NT2/D1 (cell line): Measurements from ENCODE around the gene FAM89A.
"Not testable (repeated sequence)": the region's sequence is repeated elsewhere in the genome, so short reads cannot be mapped to it uniquely, and the experiment has no call there.

Source experiments
- DNase-seq: peaks from one replicate; pipeline ENCODE4 v3.0.0-alpha.2; 2011; ENCODE audit warnings: low read depth, low spot score
- H3K27me3 ChIP-seq: 2 replicates; pipeline ENCODE4 v1.6.0; 2011; ENCODE audit warnings: mild to moderate bottlenecking; ENCODE audit not compliant: insufficient read length, insufficient read depth
- H3K36me3 ChIP-seq: 2 replicates; pipeline ENCODE4 v1.6.1; 2011; ENCODE audit warnings: mild to moderate bottlenecking, low read length, mixed read lengths; ENCODE audit not compliant: insufficient read depth, insufficient read length
- H3K4me1 ChIP-seq: 2 replicates; pipeline ENCODE4 v1.5.1; 2011; ENCODE audit not compliant: insufficient read depth, insufficient read length
- H3K4me3 ChIP-seq: 2 replicates; pipeline ENCODE4 v1.5.1; 2011; ENCODE audit warnings: low read depth; ENCODE audit not compliant: insufficient read length
- H3K9ac ChIP-seq: 2 replicates; pipeline ENCODE4 v1.6.0; 2011; ENCODE audit warnings: low read depth; ENCODE audit not compliant: insufficient read length
- H3K9me3 ChIP-seq: 2 replicates; pipeline ENCODE4 v1.5.1; 2011; ENCODE audit warnings: mild to moderate bottlenecking, low read length; ENCODE audit not compliant: insufficient read depth
- SUZ12 ChIP-seq: IDR thresholded peaks from 2 replicates; pipeline ENCODE4 v1.6.1; 2011; ENCODE audit not compliant: insufficient read length, insufficient read depth; ENCODE audit errors: extremely low read depth
- YY1 ChIP-seq: IDR thresholded peaks from 2 replicates; pipeline ENCODE4 v1.6.1; 2011; ENCODE audit not compliant: insufficient read length, insufficient read depth
- ZNF274 ChIP-seq: IDR thresholded peaks from 2 replicates; pipeline ENCODE4 v1.6.1; 2011; ENCODE audit warnings: mild to moderate bottlenecking, low read depth, low read length

FAM89A gene

DNA sequence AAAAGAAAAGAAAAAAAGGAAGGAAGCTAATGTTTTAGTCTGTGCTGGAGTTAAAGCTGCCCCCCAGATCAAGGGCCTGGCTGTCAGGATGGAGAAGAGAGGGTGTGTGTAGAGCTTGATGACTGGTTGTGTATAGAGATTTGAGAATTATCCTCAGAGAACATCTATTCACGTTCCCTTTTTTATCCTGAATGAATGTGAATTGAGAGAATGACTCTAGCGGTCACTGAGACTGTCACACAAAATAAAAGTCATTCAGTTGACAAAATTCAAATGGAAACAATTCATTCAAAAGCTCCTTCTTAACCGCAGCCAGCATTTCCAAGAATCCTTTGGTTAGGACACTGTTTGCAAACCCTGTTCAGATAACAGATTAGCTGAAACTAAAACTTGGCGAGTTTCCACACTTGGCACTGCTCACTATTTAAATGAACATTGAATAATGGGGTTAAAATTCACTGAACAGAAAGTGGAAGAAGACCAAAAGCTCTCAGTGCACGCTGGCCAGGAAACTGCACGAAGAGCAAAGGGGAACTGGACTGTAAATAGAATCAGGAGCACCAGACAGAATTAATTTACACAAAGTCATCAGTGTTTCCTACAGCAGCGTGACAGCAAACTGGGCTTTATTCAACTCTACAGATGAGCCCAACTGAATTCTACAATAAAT is 13.6 kb upstream of the FAM89A start:
- Histone ChIP-seq H3K4me1 (no peaks in the 10 kb centered on the region), H3K36me3 (no peaks in the 10 kb centered on the region), H3K27me3 (peaks cover 6% of the 10 kb centered on the region), H3K4me3 (no peak overlapping the region), H3K9me3 (no peaks in the 10 kb centered on the region; the same call in 1 of the 2 replicates), H3K9ac (no peak overlapping the region)
- no peak for TF ChIP-seq SUZ12
- no peak for TF ChIP-seq ZNF274
- DNase-seq: no peak

DNA sequence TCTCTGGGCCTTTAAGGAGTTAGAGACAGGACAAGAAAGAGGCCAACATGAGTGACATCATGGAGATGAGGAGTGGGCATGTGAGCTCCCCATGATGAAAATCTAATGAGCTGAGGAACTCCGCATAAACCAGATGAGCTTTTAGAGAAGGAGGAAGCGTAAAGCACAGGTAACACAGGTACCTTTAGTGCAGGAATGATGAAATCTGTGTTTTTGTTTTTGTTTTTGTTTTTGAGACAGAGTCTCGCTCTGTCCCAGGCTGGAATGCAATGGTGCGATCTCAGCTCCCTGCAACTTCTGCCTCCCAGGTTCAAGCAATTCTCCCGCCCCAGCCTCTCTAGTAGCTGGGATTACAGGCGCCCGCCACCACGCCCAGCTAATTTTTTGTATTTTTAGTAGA is 12.7 kb upstream of the FAM89A start:
- no peaks in the 10 kb centered on the region for H3K36me3 ChIP-seq
- H3K27me3 ChIP-seq: peaks cover 5% of the 10 kb centered on the region
- H3K4me1 ChIP-seq: no peaks in the 10 kb centered on the region
- H3K9ac ChIP-seq: no peak overlapping the region
- DNase-seq: no peak
- TF ChIP-seq YY1: no peak
- no peak for TF ChIP-seq SUZ12
- TF ChIP-seq ZNF274: no peak
- H3K4me3 ChIP-seq: no peak overlapping the region
- no peaks in the 10 kb centered on the region; the same call in 1 of the 2 replicates for H3K9me3 ChIP-seq

GRCh38 chr1:231050932-231051331 is 10.9 kb upstream of the FAM89A start:
- H3K9me3 ChIP-seq, DNase-seq, H3K4me1 ChIP-seq, H3K36me3 ChIP-seq, H3K4me3 ChIP-seq, H3K9ac ChIP-seq: not testable (repeated sequence)
- peaks cover 16% of the 10 kb centered on the region for H3K27me3 ChIP-seq

DNA sequence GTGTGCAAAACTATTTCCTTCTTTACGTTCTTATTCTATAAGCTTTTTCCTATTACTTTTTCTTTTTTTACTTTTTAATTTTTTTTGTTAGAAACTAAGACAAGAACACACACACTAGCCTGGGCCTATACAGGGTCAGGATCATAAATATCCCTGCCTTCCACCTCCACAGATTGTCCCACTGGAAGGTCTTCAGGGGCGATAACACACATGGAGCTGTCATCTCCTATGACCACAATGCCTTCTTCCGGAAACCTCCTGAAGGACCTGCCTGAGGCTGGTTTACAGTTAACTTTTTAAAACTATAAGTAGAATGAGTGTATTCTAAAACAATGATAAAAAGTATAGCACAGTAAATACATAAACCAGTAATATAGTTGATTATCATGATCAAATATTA is 10.3 kb upstream of the FAM89A start:
- H3K4me1 ChIP-seq: no peaks in the 10 kb centered on the region
- H3K9ac ChIP-seq: no peak overlapping the region
- no peaks in the 10 kb centered on the region for H3K9me3 ChIP-seq
- H3K36me3 ChIP-seq: no peaks in the 10 kb centered on the region
- no peak for DNase-seq
- H3K4me3 ChIP-seq: no peak overlapping the region
- H3K27me3 ChIP-seq: peaks cover 18% of the 10 kb centered on the region
- no peak for TF ChIP-seq ZNF274
- no peak for TF ChIP-seq SUZ12
- no peak for TF ChIP-seq YY1

- H3K27me3 ChIP-seq: peaks cover 21% of the 10 kb centered on the region
- H3K36me3 ChIP-seq: no peaks in the 10 kb centered on the region
- no peak overlapping the region for H3K9ac ChIP-seq
- no peak for DNase-seq
- no peaks in the 10 kb centered on the region for H3K4me1 ChIP-seq
- TF ChIP-seq YY1 (no peak), SUZ12 (no peak), ZNF274 (no peak)
- H3K9me3 ChIP-seq: peaks cover 8% of the 10 kb centered on the region
- no peak overlapping the region for H3K4me3 ChIP-seq
Observed at GRCh38 chr1:231049121-231049979, 9.3 kb upstream of the FAM89A start.

DNA sequence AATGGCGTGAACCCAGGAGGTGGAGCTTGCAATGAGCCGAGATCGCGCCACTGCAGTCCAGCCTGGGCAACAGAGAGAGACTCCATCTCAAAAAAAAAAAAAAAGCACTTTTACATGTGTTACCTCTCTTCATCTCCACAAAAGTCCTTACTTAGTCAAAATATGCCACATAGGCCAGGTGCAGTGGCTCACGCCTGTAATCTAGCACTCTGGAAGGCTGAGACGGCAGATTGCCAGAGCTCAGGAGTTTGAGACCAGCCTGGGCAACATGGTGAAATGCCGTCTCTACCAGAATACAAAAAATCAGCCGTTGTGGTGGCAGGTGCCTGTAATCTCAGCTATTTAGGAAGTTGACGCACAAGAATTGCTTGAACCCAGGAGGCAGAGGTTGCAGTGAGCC is 8.4 kb upstream of the FAM89A start:
- not testable (repeated sequence) for H3K9me3 ChIP-seq, DNase-seq, H3K36me3 ChIP-seq, H3K4me1 ChIP-seq, H3K4me3 ChIP-seq, H3K9ac ChIP-seq
- peaks cover 21% of the 10 kb centered on the region for H3K27me3 ChIP-seq

GRCh38 chr1:231047529-231047928 is 7.5 kb upstream of the FAM89A start:
- peaks cover 21% of the 10 kb centered on the region for H3K27me3 ChIP-seq
- not testable (repeated sequence) for H3K4me3 ChIP-seq

DNA sequence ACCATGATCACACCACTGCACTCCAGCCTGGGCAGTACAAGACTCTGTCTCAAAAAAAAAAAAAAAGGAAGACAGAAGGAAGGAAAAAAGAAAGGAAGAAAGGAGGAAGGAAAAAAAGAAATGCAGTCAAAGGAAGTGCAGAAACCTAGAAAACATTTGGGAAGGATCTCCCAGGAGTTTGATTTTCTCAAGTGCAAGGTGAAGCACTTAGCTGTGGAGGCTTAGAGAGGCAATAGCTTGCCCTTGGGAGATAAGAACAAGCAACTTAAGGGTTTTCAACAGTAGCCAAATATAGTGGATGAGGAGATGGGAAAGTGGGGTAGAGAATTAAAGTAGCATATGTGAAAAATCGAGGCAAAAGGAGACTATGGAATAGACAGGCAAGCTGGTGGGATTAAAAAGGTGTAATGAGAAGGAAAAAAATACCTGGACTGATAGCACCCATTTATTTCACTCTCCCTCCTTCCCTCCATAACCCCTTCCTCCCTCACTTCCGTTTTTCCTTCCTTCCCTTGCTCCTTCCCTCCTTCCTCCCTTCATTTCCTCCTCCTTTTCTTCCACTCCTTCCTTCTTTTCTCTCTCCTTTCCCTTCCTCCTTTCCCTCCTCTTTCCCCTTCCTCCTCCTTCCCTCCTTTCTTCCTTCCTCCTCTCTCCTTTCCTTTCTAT is 6.8 kb upstream of the FAM89A start:
- no peaks in the 10 kb centered on the region for H3K36me3 ChIP-seq
- no peaks in the 10 kb centered on the region for H3K4me1 ChIP-seq
- DNase-seq: no peak
- peaks cover 22% of the 10 kb centered on the region for H3K27me3 ChIP-seq
- no peak overlapping the region for H3K9ac ChIP-seq
- H3K9me3 ChIP-seq: peaks cover 10% of the 10 kb centered on the region
- H3K4me3 ChIP-seq: no peak overlapping the region
- TF ChIP-seq YY1 (no peak), ZNF274 (no peak)

More at GRCh38 chr1:231047529-231047928, 7.5 kb upstream of the FAM89A start:
- not testable (repeated sequence) for H3K36me3 ChIP-seq, DNase-seq, H3K4me1 ChIP-seq, H3K9me3 ChIP-seq, H3K9ac ChIP-seq

GRCh38 chr1:231045921-231046729 is 6.1 kb upstream of the FAM89A start:
- DNase-seq, H3K36me3 ChIP-seq, H3K9ac ChIP-seq, H3K4me3 ChIP-seq, H3K9me3 ChIP-seq, H3K4me1 ChIP-seq: not testable (repeated sequence)
- peaks cover 29% of the 10 kb centered on the region for H3K27me3 ChIP-seq
